KBM-7 (cell line): ENCODE results near the gene ONECUT1.

Source experiments
- DNase-seq: peaks from one replicate; pipeline ENCODE4 v3.0.0-alpha.2; 2015
- in situ Hi-C: fragments of 300-500 bp; cut with MboI; formaldehyde crosslinking; loops from 2 replicates; pipeline ENCODE4 v1.14.3; 2020; ENCODE audit warnings: low sequenced_read_pairs, low pct_unique_long_range_greater_than_20kb, mixed read lengths

ONECUT1 gene

DNA sequence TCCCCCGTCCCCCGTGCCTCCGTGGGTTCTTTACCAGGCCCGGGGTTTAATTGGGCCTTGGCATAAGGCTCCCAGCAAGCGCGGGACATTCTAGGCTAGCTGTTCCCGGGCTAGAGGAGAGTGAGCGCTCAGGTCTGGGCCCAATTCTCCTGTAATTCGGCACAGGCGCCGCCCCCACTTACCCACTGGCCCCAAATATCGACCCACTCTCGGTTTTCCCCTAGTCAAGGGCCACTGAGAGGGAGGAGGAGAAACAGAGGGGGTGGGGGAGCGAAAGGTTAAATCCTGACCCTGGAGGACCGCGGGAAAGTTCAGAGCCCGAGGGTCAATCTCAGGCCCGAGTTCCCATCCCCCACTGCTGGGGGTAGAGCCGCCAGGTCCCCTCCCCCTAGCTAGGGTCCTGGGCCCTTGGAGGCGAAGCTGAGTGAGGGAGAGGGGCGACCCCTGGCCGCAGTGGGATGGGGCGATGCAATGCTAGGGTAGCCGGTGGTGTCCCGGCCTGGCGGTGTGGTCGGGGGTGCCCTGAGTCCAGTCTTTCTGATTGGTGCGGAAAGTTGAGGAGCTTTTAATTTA, 8.5 kb upstream of the ONECUT1 start:
- in situ Hi-C loops: loop anchor here (25.0 kb wide), 1 partner anchor 414 kb away; no protein-coding TSS in a partner anchor
- DNase-seq: no peak

- no peak for DNase-seq
Observed at GRCh38 chr15:52797625-52798501, 7.7 kb upstream of the ONECUT1 start.

GRCh38 chr15:52796753-52797520, 6.8 kb upstream of the ONECUT1 start:
- in situ Hi-C loops: loop anchor here (25.0 kb wide), 1 partner anchor 415 kb away; no protein-coding TSS in a partner anchor
- DNase-seq: no peak

More at GRCh38 chr15:52797625-52798501, 7.7 kb upstream of the ONECUT1 start:
- in situ Hi-C loops: loop anchor here (25.0 kb wide), 1 partner anchor 414 kb away; no protein-coding TSS in a partner anchor

GRCh38 chr15:52796228-52796521, 6.0 kb upstream of the ONECUT1 start:
- no peak for DNase-seq
- in situ Hi-C loops: loop anchor here (25.0 kb wide), 1 partner anchor 416 kb away; no protein-coding TSS in a partner anchor

GRCh38 chr15:52795464-52796227, 5.5 kb upstream of the ONECUT1 start:
- no peak for DNase-seq
- in situ Hi-C loops: loop anchor here (25.0 kb wide), 1 partner anchor 417 kb away; no protein-coding TSS in a partner anchor

- no peak for DNase-seq
- in situ Hi-C loops: loop anchor here (25.0 kb wide), 1 partner anchor 417 kb away; no protein-coding TSS in a partner anchor
Observed at GRCh38 chr15:52794665-52795463, 4.7 kb upstream of the ONECUT1 start.

- in situ Hi-C loops: loop anchor here (25.0 kb wide), 1 partner anchor 421 kb away; no protein-coding TSS in a partner anchor
- DNase-seq: no peak
Observed at GRCh38 chr15:52791776-52792175, 1.6 kb upstream of the ONECUT1 start.

GRCh38 chr15:52790941-52791751, 1.0 kb upstream of the ONECUT1 start:
- in situ Hi-C loops: loop anchor here (25.0 kb wide), 1 partner anchor 421 kb away; no protein-coding TSS in a partner anchor
- no peak for DNase-seq

GRCh38 chr15:52789601-52790168, 451 bp downstream of the ONECUT1 start:
- in situ Hi-C loops: loop anchor here (25.0 kb wide), 1 partner anchor 423 kb away; no protein-coding TSS in a partner anchor
- peak; percentile 40 for DNase-seq

DNA sequence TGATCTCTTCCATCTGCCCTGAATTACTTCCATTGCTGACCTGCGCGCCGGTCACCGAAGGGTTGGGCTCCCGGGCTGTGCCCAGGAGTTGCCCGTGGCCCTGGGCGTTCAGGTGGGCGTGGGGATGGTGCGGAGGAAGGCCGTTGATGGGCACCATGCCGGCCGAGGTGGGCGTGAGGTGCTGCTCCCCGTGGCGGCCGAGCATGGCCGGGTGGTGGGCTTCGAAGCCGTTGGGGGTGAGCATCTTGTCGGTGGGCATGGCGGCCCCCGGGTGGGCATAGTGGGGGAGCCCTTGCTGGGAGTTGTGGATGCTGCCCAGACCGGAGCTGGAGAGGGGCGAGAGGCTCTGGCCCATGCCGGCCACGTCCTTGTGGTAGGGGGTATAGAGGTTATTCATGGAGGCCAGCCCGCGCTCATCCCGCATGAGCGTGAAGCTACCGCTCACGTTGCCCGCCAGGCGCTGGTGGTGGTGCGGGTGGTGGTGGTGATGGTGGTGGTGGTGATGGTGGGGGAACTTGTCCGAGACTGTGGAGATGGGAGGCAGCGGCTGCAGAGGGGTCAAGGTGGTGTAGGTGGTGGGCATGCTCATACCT, 1.0 kb downstream of the ONECUT1 start:
- in situ Hi-C loops: loop anchor here (25.0 kb wide), 1 partner anchor 423 kb away; no protein-coding TSS in a partner anchor
- DNase-seq: no peak

DNA sequence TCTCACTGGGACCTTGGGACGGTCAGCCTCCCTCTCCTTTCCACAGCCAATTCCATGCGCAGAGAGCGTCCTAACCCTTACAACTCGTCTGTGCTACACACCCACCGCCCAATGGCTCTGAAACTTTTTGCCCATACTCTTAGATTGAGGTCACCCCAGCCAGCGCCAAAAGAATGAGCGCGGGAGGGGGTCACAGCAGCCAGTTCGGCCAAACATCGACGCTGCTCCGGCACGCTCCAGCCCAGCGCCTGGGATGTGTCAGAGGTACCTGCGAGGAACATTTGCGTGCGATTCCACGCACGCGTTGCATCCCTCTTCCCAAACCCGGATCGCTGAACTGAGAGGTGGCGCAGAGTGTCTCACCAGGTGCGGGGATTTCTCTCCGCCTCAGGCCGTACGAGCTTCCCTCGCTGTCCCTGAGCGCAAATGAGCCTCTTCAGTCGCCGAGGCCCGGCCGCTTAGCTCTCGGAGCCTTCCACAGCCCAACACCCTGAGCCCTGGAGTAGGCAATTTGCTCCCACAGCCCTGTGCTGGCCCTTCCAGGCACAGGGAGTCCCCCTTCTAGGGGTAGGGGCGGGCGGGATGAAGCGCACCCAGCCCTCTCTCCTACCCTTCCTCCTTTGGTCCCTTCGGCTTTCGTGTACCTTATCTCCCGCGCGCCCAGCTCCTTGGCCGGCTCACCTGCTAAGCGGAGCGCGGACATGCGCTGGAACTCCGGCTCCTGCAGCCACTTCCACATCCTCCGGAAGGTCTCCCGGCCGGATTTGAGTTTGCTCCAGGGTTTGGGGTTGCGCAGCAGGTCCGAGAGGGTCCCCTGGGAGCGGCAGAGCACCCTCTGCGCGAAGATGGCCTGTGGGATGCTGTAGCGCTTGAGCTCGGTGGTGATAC, 1.8 kb downstream of the ONECUT1 start:
- in situ Hi-C loops: loop anchor here (25.0 kb wide), 1 partner anchor 424 kb away; no protein-coding TSS in a partner anchor
- no peak for DNase-seq

DNA sequence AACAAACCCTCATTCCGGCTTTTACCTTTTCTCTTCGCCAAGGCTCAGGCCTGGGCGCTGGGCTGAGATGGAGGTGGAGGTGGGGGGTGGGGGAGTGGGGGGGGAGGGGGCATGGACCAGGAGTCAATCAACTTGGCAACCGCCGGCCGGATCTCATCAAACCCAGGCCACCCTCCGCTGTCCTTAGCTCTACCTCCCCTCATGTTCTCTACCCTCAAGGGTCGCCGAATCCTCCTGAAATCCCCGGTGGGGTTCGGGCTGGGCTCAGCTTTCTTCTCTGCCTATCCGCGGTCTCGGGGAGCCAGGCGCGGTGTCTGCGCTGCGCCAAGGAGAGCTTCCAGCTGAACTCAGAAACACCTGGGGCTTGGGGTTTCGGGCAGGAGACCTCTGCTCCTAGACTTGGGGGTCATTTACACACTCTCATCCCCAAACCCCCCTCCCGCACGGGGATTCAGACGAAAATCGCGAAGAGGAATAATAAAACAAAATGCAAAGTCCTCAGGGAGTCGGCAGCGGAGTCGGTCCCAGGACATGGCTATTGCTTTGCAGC, 2.5 kb downstream of the ONECUT1 start:
- DNase-seq: no peak
- in situ Hi-C loops: loop anchor here (25.0 kb wide), 1 partner anchor 425 kb away; no protein-coding TSS in a partner anchor

DNA sequence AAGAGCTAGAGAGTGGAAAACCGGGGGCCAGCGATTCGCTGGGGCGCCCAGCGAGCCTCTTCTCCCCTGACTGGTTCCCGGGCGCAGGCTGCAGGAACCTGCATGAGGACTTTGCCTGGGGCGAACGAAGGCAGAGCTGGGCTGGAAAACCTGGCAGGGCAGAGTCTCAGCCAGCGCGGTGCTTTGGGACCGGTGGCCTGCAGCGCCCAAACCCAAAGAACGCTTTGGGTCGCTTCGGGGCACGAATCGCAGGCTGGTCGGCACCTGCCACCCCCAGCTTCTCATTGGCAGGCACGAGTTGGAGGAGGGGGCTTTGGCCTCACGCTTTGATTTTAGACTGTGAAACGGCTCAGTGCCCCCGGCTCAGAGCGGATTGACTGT, 3.0 kb downstream of the ONECUT1 start:
- DNase-seq: no peak
- in situ Hi-C loops: loop anchor here (25.0 kb wide), 1 partner anchor 425 kb away; no protein-coding TSS in a partner anchor

DNA sequence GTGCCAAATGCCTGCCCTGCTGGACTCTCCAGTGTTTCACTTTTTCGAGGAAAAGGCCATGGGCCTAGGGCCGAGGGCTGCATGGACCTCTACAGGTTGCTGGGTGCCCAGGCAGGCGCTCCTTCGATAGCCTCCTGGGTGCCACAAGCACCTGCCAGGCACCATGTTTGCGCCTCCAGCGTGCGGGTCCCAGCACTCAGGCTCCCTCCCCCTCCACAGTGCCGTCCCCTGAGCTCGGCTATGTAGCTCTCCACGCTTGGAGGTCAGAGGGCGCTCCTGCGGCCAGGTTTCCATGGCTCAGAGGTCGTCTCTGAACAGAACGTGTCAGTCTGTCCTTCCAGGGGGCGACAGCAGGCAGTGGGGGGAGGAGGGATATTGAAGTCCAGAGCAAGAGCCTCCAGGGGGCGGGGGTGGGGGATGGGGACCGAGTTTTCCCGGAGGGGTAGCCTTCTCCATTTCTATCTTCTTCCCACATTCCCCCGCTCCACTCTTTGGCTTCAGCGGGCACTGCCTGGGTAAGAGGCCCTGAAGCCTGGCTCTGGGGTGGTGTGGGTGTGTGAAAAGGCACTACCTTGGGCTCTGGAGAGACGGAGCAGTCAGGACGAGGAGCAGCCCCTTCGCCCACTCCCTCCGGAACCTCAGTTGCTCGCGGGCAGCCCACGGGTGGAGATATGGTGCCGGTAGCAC, 3.6 kb downstream of the ONECUT1 start:
- in situ Hi-C loops: loop anchor here (25.0 kb wide), 1 partner anchor 426 kb away; no protein-coding TSS in a partner anchor
- DNase-seq: no peak
